SK-N-SH (cell line): ENCODE results near the gene NUMB. TPM values are rescaled to one million over a fixed set of nuclear protein-coding genes. Genes with fewer than 3 reads are reported as not detected.

Experiments used
- CTCF ChIA-PET: fragments of 300-600, 350-600 bp; formaldehyde crosslinking; extraction: SDS; loops from one replicate; lab custom pipeline; 2021; lab: Yijun Ruan, JAX
- POLR2A ChIA-PET: fragments of 350-600 bp; sonication (Branson Sonifier 250); formaldehyde crosslinking; extraction: SDS; loops from one replicate; lab custom pipeline; 2020; ENCODE audit warnings: antibody characterized with exemption, inconsistent platforms; lab: Yijun Ruan, JAX
- DNase-seq: peaks from one replicate; pipeline ENCODE4 v3.0.0; 2012
- H2AFZ ChIP-seq: fragments of 200-600 bp; sonication (generic); 2 replicates; pipeline ENCODE4 v1.8.1; 2016; ENCODE audit warnings: antibody characterized with exemption, mild to moderate bottlenecking, low read depth
- H3F3A ChIP-seq: fragments of 200-600 bp; sonication (generic); replicated peaks from 2 replicates; pipeline ENCODE3; 2016; ENCODE audit warnings: antibody characterized with exemption, mild to moderate bottlenecking; ENCODE audit not compliant: insufficient read depth
- H3K27ac ChIP-seq, 2 experiments: fragments of 200-500 bp in 1 of 2; fragments of 200-600 bp in 1 of 2; sonication (Bioruptor generic) in 1 of 2; sonication (generic), shearing (Covaris generic) in 1 of 2; 2 replicates each; pipeline versions ENCODE4 v1.5.1 to v1.6.1; 2014 to 2016; ENCODE audit warnings: low read depth in 2 of 2, inconsistent platforms in 1 of 2, low read length in 1 of 2, mild to moderate bottlenecking in 1 of 2, mixed read lengths in 1 of 2
- H3K27me3 ChIP-seq: fragments of 200-600 bp; sonication (generic), shearing (Covaris generic); 2 replicates; pipeline ENCODE4 v1.6.1; 2016; ENCODE audit warnings: mixed run types; ENCODE audit not compliant: insufficient read depth
- H3K36me3 ChIP-seq, 2 experiments: fragments of 200-500 bp in 1 of 2; fragments of 200-600 bp in 1 of 2; sonication (Bioruptor generic) in 1 of 2; sonication (generic) in 1 of 2; replicated peaks in 1 of 2; 2 replicates each; pipeline versions ENCODE3 to v1.5.1; 2014 to 2016; ENCODE audit warnings: low read length in 1 of 2, mild to moderate bottlenecking in 1 of 2; ENCODE audit not compliant: insufficient read depth in 2 of 2, control insufficient read depth in 1 of 2
- H3K4me1 ChIP-seq, 2 experiments: fragments of 200-500 bp in 1 of 2; fragments of 200-600 bp in 1 of 2; sonication (Bioruptor generic) in 1 of 2; sonication (generic), shearing (Covaris generic) in 1 of 2; 2 replicates each; pipeline versions ENCODE4 v1.5.1 to v1.6.1; 2014 to 2016; ENCODE audit warnings: low read depth in 1 of 2, low read length in 1 of 2, mixed run types in 1 of 2; ENCODE audit not compliant: insufficient read depth in 2 of 2, control insufficient read depth in 1 of 2
- H3K4me2 ChIP-seq: fragments of 200-600 bp; sonication (generic), shearing (Covaris generic); 2 replicates; pipeline ENCODE4 v1.6.1; 2017; ENCODE audit warnings: mixed run types
- H3K4me3 ChIP-seq, 2 experiments: fragments of 200-500 bp in 1 of 2; fragments of 200-600 bp in 1 of 2; sonication (Bioruptor generic) in 1 of 2; sonication (generic), shearing (Covaris generic) in 1 of 2; 2 replicates each; pipeline versions ENCODE4 v1.5.1 to v1.8.1; 2014 to 2016; ENCODE audit warnings: low read depth in 2 of 2, inconsistent platforms in 1 of 2, low read length in 1 of 2, mild to moderate bottlenecking in 1 of 2, mixed read lengths in 1 of 2, moderate library complexity in 1 of 2
- H3K79me2 ChIP-seq: fragments of 200-600 bp; sonication (generic); 2 replicates; pipeline ENCODE4 v1.8.1; 2017; ENCODE audit warnings: mild to moderate bottlenecking; ENCODE audit not compliant: insufficient read depth
- H3K9ac ChIP-seq: fragments of 200-600 bp; sonication (generic); 2 replicates; pipeline ENCODE4 v1.6.1; 2017; ENCODE audit warnings: mixed run types
- H3K9me2 ChIP-seq: fragments of 200-600 bp; sonication (generic); 2 replicates; pipeline ENCODE4 v1.6.1; 2017; ENCODE audit warnings: mixed run types
- H3K9me3 ChIP-seq: fragments of 200-600 bp; sonication (generic); 2 replicates; pipeline ENCODE4 v1.6.1; 2017; ENCODE audit warnings: mixed run types, mild to moderate bottlenecking, moderate library complexity
- H4K20me1 ChIP-seq: fragments of 200-600 bp; sonication (generic); 2 replicates; pipeline ENCODE4 v1.6.1; 2017; ENCODE audit warnings: mild to moderate bottlenecking, mixed run types; ENCODE audit not compliant: insufficient read depth
- CHD2 ChIP-seq: fragments of 150-350 bp; IDR thresholded peaks from 2 replicates; pipeline ENCODE4 v1.6.1; 2018; ENCODE audit warnings: low read length; ENCODE audit not compliant: partially characterized antibody
- CTCF ChIP-seq: fragments of 200-600 bp; sonication (generic); IDR thresholded peaks from 2 replicates; pipeline ENCODE4 v1.6.1; 2017; ENCODE audit warnings: antibody characterized with exemption, mild to moderate bottlenecking, moderate library complexity
- ELF1 ChIP-seq: IDR thresholded peaks from 2 replicates; pipeline ENCODE4 v1.4.0; 2012
- EZH2phosphoT487 ChIP-seq: fragments of 200-600 bp; sonication (generic); IDR thresholded peaks from 2 replicates; pipeline ENCODE4 v1.6.1; 2017; ENCODE audit warnings: low read depth, mixed run types, mild to moderate bottlenecking, antibody characterized with exemption, moderate library complexity, borderline replicate concordance
- FOSL2 ChIP-seq: IDR thresholded peaks from 2 replicates; pipeline ENCODE4 v1.4.0; 2012; ENCODE audit warnings: low read depth, mild to moderate bottlenecking, moderate library complexity, borderline replicate concordance
- FOXJ3 ChIP-seq: sonication (generic); formaldehyde crosslinking; IDR thresholded peaks from 2 replicates; pipeline ENCODE4 v1.5.1; 2020; ENCODE audit warnings: mild to moderate bottlenecking, missing genetic modification reagents
- MEF2A ChIP-seq: IDR thresholded peaks from 2 replicates; pipeline ENCODE4 v1.4.0; 2012; ENCODE audit warnings: low read depth, borderline replicate concordance
- NRF1 ChIP-seq: IDR thresholded peaks from 2 replicates; pipeline ENCODE4 v1.6.1; 2012; ENCODE audit warnings: low read depth, mild to moderate bottlenecking, low read length
- POLR2AphosphoS5 ChIP-seq: IDR thresholded peaks from 2 replicates; pipeline ENCODE4 v1.6.1; 2012; ENCODE audit warnings: low read depth, low read length
- RFX5 ChIP-seq: IDR thresholded peaks from 2 replicates; pipeline ENCODE4 v1.6.1; 2012; ENCODE audit warnings: mild to moderate bottlenecking, improper control_type of control experiment, low read length
- SMC3 ChIP-seq: IDR thresholded peaks from 2 replicates; pipeline ENCODE4 v1.6.1; 2012; ENCODE audit warnings: low read depth, low read length, improper control_type of control experiment
- TAF1 ChIP-seq: IDR thresholded peaks from 2 replicates; pipeline ENCODE4 v1.6.1; 2012; ENCODE audit warnings: low read depth, mild to moderate bottlenecking, low read length, moderate library complexity, borderline replicate concordance
- TCF12 ChIP-seq: IDR thresholded peaks from 2 replicates; pipeline ENCODE4 v1.4.0; 2012
- WGBS: methylation state at CpG from one replicate; pipeline ENCODE4 v1.1.6; 2017; ENCODE audit warnings: low lambda C conversion rate; 5-methylcytosine and 5-hydroxymethylcytosine counted together
- polyA plus RNA-seq, 3 experiments: library from polyadenylated mRNA; depleted of rRNA; stranded (reverse); fragments of >200 nt; gene quantifications; 2 replicates each; pipeline ENCODE4 v1.2.3, GENCODE V29; 2012
- TF ChIP-seq, protein P1 (sequence below): IDR thresholded peaks from 2 replicates; pipeline ENCODE4; 2012
- TF ChIP-seq, protein P2 (sequence below): fragments of 150-350 bp; IDR thresholded peaks from 2 replicates; pipeline ENCODE4 v1.6.1; 2017; ENCODE audit warnings: antibody characterized with exemption, low read length, low read depth, borderline replicate concordance
- TF ChIP-seq, protein P3 (sequence below): fragments of 150-350 bp; IDR thresholded peaks from 2 replicates; pipeline ENCODE4 v1.6.1; 2016; ENCODE audit warnings: mild to moderate bottlenecking, low read depth, low read length

NUMB gene
- polyA plus RNA-seq, 1 of the 3 experiments (the other 2 are of a cell fraction): 58.4 TPM

DNA sequence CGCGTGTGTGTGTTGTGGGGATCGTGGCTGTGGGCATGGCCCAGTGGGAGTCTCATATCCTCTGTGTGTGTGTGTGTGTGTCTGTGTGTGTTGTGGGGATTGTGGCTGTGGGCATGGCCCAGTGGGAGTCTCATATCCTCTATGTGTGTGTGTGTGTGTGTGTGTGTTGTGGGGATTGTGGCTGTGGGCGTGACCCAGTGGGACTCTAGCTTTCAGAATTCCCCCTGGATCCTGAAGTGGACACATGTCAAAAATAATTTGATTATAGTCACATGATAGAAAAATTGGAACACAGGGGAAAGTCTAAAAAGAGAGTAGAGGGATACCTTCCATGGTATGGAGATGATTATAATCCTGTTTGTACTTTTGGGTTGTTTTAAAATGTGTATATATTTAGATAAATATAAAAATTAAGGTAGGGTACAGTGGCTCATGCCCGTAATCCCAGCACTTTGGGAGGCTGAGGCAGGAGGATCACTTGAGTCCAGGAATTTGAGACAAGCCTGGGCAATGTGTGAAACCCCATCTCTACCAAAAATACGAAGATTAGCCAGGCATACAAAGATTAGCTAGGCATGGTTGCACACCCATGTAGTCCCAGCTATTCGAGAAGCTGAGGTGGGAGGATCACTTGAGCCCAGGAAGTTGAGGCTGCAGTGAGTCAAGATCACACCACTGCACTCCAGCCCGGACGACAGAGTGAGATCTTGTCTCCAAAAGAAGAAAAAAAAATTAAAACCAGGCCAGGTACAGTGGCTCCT is 210.1 kb downstream of the NUMB start:
- Histone ChIP-seq H3F3A (no peaks in the 10 kb centered on the region), H3K4me3 (no peak overlapping the region), H3K36me3 (no peaks in the 10 kb centered on the region), H3K9ac (no peak overlapping the region), H3K79me2 (no peaks in the 10 kb centered on the region), H3K27ac (no peak overlapping the region), H3K9me2 (no peaks in the 10 kb centered on the region), H2AFZ (no peak overlapping the region), H3K4me1 (no peaks in the 10 kb centered on the region), H3K4me2 (no peak overlapping the region), H3K9me3 (no peaks in the 10 kb centered on the region), H3K27me3 (no peaks in the 10 kb centered on the region), H4K20me1 (no peaks in the 10 kb centered on the region)
- POLR2A ChIA-PET: no interaction called here
- WGBS: 51% methylated on average over 6 of the region's 9 CpGs
- CTCF ChIA-PET: no interaction called here
- DNase-seq: no peak
- no peak for TF ChIP-seq RFX5
- TF ChIP-seq, protein P1, sequence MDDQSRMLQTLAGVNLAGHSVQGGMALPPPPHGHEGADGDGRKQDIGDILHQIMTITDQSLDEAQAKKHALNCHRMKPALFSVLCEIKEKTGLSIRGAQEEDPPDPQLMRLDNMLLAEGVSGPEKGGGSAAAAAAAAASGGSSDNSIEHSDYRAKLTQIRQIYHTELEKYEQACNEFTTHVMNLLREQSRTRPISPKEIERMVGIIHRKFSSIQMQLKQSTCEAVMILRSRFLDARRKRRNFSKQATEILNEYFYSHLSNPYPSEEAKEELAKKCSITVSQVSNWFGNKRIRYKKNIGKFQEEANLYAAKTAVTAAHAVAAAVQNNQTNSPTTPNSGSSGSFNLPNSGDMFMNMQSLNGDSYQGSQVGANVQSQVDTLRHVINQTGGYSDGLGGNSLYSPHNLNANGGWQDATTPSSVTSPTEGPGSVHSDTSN: no peak
- TF ChIP-seq EZH2phosphoT487: no peak
- no peak for TF ChIP-seq TCF12
- TF ChIP-seq, protein P2, sequence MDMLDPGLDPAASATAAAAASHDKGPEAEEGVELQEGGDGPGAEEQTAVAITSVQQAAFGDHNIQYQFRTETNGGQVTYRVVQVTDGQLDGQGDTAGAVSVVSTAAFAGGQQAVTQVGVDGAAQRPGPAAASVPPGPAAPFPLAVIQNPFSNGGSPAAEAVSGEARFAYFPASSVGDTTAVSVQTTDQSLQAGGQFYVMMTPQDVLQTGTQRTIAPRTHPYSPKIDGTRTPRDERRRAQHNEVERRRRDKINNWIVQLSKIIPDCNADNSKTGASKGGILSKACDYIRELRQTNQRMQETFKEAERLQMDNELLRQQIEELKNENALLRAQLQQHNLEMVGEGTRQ: no peak
- TF ChIP-seq CHD2: no peak
- no peak for TF ChIP-seq CTCF
- no peak for TF ChIP-seq MEF2A
- TF ChIP-seq, protein P3, sequence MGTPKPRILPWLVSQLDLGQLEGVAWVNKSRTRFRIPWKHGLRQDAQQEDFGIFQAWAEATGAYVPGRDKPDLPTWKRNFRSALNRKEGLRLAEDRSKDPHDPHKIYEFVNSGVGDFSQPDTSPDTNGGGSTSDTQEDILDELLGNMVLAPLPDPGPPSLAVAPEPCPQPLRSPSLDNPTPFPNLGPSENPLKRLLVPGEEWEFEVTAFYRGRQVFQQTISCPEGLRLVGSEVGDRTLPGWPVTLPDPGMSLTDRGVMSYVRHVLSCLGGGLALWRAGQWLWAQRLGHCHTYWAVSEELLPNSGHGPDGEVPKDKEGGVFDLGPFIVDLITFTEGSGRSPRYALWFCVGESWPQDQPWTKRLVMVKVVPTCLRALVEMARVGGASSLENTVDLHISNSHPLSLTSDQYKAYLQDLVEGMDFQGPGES: no peak
- TF ChIP-seq NRF1: no peak
- no peak for TF ChIP-seq SMC3
- TF ChIP-seq FOXJ3: no peak
- TF ChIP-seq TAF1: no peak
- no peak for TF ChIP-seq FOSL2
- no peak for TF ChIP-seq ELF1
- no peak for TF ChIP-seq POLR2AphosphoS5
